HG03025 (cell line): ENCODE measurements around the gene TRIM9.

Experiments
- ATAC-seq: cut with Tn5 transposase; IDR thresholded peaks from one replicate; pipeline ENCODE4 v1.9.1; 2021; ENCODE audit warnings: mild to moderate bottlenecking, moderate library complexity; ENCODE audit not compliant: unreplicated experiment, low FRiP score

The TRIM9 gene

DNA sequence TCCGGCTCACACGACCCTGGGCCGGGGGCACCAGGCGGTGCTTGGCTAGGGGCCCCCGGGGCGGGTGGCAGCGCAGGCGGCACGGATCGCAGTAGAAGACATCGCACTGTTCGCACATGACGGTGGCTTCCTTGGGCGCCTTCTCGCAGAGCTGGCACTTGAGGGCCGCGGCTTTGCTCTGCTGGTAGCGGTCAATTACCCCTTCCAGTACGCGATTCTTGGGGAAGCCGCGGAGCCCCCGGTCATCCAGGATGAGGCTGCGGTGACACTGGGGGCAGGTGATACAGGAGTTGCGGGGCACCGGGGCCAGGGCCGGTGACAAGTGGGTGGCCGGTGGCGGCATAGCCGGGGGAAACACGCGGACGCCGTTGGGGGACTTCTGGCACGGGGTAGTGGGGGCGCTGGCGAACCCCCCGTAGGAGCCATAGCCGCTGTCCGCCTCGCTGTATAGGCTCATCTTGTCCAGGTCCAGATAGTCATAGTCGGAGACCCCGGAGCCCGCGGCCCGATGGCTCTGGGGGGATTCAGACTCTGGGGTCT is 553 bp downstream of the TRIM9 start:
- no peak for ATAC-seq

DNA sequence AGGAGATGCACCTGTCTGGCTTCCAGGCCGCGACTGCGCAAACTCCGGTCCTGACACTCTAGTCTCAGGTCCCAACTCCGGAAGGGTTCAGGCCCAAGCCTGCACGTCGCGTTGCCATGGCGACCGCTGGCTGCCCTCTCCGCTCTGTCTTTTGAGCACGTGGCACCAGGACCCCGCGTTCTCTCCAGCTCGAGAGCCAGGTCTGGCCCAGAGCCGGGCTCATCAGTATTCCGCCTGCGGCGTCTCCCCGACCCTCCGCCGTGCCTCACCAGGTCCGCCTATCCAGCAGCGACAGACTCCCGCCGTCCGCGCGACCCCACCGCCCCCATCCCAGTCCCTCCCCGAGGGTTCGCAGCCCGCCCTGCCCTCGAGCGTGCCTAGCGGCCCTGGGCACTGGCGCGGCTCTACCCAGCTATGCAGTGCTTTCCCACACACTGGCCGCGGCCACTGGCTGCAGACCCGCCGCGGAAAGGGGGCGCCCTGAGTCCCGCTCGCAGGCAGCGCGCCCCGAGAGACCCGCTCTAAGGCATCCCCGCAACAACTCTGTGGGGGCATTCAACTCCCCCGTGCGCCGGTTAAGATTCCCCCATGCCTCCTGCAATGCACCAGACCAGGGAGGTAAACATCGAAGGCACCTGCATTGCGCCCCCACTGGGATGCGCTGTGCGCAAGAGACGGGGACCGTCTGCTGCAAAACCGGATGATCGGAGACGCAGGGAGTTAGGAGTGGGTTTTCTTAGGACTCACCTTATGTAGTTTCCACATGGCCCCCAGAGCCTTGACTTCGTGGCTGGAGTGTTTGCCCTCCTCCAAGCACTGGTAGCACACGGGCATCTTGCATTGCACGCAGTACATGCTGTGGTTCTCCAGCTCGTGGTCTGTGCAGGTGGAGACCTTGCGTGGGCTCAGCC is 1.3 kb downstream of the TRIM9 start:
- ATAC-seq = no peak

DNA sequence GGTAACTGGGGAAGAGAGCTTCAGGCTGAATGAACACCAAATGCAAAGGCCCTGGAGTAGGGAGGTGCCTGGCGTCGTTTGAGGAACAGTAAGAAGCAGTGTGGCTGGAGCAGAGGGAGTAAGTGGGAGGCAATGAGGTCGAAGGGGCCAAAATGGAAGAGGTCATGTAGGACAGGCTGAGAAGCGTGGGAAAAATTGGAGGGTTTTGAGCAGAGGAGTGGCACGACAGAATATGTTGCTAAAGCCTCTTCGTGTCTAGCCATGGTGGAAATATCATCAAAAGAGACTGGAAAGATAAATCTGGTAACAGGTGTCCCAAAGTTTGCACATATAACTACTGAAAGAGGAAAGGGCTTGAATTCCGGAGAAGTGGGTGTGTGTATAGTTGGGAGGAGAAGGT is 1.9 kb downstream of the TRIM9 start:
- no peak for ATAC-seq

DNA sequence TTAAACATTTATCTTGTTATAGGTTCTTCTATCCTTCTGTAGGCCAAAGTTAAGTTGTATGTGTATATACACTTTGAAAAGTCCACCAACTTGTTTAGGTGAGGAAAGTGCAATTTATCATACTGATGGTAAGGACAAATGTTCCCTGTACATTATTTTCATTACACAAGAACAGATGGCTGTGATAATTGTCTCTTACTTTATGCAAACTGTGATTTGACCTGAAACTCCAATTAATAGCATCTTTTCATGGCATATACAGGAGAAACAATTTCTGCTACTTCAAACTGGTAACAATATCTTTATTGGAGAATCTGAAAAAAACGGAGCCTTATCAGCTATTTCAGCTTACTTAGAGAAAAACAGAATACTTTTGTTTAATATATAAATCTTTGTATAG is 5.6 kb downstream of the TRIM9 start:
- no peak for ATAC-seq

DNA sequence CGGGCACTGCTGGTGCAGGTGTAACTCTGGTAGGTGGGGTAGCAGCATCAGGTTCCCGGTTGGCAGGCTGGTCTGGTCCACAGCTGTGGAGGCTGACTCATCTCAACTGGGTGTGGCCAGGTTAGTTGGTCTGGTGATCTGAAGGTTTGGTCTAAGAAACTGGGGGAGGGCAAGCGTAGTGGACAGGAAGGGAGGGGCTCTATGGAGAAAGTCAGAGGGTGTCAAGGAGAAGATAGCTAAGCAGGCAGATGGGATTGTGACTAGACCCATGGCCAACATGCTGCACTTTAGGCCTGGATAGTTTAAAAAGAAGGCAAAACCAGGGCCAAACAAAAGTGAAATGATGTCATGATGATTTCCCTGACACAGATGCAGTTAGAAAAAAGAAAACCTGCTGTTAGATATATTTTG is 7.9 kb downstream of the TRIM9 start:
- no peak for ATAC-seq

GRCh38 chr14:51086044-51086443 is 8.9 kb downstream of the TRIM9 start:
- ATAC-seq = no peak

DNA sequence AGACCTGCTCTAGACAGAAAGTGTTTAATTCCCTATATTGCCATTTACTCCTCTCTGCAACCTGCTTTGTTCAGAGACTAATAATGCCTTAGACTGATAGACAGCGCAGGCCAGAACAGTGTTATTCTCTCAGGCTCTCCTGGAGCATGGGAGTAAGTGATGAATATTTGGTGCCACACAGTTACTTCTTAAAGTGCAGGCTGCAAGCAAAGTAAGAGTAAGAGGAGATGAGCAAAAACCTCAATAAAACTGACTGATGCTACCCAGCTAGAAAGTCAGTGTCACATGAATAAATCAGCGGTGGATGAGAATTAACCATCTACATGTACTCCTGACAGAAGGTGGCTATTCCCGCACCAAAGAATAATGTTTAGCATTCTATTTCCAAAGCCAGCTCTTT is 9.9 kb downstream of the TRIM9 start:
- no peak for ATAC-seq

- no peak for ATAC-seq
These were observed 10.4 kb downstream of the TRIM9 start for GRCh38 chr14:51084507-51084906.

DNA sequence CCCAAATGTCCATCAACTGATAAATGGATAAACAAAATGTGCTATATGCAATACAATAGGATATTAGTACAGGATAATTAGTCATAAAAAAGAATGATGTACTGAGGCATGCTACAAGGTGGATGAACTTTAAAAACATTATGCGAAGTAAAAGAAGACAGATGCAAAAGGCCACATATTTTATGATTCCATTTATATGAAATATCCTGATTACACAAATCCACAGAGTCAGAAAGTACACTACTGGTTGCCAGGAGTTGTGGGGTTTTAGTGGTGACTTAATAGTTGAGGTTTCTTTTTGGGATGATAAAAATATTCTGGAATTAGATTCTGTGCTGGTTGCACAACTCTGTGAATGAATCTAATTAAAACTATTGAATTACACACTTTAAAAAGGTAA is 12.6 kb downstream of the TRIM9 start:
- ATAC-seq = no peak

- ATAC-seq = no peak
These were observed 13.2 kb downstream of the TRIM9 start for GRCh38 chr14:51081712-51082111.

- no peak for ATAC-seq
These were observed 13.7 kb downstream of the TRIM9 start for GRCh38 chr14:51081209-51081608.

- no peak for ATAC-seq
These were observed 14.3 kb downstream of the TRIM9 start for GRCh38 chr14:51080645-51081044.

- ATAC-seq = no peak
These were observed 15.4 kb downstream of the TRIM9 start for GRCh38 chr14:51079489-51079888.

DNA sequence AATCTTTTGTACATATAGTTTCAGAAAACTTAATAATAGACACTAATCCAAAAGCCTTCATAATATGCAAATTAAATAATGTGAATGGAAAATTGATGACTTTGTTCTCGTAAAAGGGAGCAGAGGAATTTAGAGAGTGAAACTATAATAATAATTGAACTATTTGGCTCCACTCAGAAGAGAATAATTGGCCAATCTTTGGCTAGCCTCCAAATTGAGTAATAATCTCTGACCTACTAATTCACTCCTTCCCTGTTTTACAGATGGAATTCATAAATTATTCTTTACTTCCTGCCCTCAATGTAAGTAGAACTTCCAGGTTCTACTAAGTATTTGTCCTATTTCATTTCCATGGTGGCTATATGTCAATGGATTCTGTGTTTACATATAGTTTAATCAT is 15.8 kb downstream of the TRIM9 start:
- no peak for ATAC-seq

- ATAC-seq = no peak
These were observed 20.1 kb downstream of the TRIM9 start for GRCh38 chr14:51074701-51075385.

DNA sequence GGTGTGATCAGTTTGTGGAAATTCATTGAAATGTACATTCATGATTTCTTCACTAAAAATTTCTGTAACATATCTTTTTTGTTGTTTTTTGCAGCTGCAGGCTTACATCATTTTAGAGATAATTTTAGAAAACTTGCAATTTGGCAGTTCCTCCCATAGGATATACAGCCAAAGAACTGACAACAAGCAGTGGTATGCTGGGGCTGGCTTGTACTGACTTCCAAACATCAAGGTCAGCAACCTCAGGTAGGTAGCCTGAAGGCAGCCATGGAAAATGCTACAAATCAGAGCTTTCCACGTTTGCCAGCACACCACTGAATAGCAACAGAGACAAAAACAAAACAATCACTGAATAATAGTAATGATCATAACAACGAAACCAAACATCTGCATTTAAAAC is 21.2 kb downstream of the TRIM9 start:
- no peak for ATAC-seq

GRCh38 chr14:51072976-51073375 is 21.9 kb downstream of the TRIM9 start:
- no peak for ATAC-seq

DNA sequence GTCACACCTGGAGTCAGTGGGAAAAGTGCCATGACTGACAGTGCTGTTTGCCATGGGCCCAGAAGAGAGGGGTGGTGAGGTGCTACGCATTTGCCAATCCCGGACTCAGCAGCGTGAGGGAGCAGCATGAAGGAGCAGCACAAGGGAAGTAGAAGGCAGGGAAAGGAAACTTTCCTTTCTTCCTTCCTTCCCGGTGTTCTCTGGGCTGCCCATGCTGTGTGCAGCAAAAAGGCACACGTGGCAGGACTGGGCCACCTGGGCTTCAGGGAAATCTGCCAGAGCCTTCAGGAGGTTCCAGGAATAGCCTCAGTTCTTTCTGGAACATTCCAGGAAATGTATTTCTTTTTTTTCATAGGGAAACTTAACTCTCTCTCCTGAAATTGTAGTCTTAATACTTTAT is 23.0 kb downstream of the TRIM9 start:
- no peak for ATAC-seq

DNA sequence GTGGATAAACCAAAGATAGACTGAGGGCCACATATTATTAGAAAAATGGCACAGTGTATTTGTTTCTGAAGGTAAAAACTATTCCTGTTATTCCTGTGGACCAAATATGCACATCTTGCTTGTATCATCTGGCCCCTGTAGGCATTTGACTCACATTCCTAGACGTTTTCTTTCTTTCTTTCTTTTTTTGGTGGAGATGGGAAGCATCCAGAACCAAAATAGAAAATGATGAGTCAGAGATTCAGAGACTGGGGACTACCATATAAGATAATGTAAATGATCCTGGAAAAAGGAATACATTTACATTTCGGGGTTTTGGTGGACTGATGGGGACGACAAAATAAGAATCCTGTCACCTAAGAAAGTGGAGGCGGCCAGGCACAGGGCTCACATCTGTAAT is 24.2 kb downstream of the TRIM9 start:
- no peak for ATAC-seq

DNA sequence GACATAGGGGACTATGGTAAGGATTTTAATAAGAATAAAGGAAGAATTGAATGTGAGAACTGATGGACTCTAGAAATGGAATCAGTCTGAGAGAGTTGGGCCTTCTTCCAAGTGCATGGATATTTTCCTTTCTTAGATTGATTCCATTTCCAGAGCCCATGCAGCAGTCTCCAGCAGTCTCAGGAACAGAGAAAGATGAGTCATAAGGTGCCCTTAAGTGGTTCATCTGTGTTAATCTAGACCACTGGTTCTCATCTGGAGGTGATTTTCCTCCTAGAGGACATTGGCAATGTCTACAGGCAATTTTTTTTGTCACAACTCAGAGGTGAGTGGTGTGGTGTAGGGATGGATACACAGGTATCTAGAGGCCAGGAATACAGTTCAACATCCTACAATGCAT is 25.9 kb downstream of the TRIM9 start:
- no peak for ATAC-seq

DNA sequence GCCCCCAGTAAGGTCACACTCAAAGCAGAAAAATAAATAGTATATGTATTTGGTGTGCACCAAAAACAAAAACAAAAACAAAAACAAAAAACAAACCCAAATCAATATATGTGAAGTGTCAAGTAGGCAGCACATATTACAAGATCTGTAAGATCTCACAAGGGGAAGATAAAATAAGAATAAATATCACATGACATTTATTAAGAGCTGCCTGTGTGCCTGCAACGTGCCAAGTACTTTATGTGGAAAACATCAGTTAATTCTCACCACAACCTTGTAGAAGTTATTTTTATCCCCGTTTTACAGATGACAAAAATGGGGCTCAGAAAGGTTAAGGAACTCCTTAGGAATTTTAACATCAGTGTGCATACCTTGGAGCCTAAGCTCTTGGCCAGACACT is 26.6 kb downstream of the TRIM9 start:
- no peak for ATAC-seq

DNA sequence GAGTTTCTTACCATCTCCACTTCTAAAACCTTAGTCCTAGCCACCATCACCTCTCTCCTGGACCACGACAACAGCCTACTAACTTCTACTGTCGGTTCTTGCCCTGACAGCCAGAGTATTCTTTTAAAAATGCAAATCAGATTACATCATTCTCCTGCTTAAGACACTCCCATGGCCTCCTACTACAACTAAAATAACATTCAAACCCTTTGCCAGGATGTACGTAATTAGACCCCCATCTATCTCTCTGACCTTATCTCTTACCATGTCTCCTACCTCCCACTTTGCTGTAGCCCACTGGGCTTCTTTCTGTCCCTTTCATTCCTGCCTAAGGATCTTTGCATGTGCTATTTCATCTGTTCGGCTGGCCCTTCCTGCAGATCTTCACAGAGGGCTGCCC is 27.6 kb downstream of the TRIM9 start:
- ATAC-seq = no peak
